DND-41 (cell line): ENCODE measurements around the gene COA1.

ENCODE experiments used
- CTCF ChIP-seq: IDR thresholded peaks from 2 replicates; pipeline ENCODE4 v1.5.1; 2012; ENCODE audit warnings: borderline replicate concordance, low read length, moderate library complexity, mild to moderate bottlenecking; ENCODE audit not compliant: poor library complexity, severe bottlenecking; ENCODE audit errors: extremely low read depth
- EZH2 ChIP-seq: IDR thresholded peaks from 3 replicates; pipeline ENCODE4 v1.6.1; 2012; ENCODE audit warnings: borderline replicate concordance, low read depth, mild to moderate bottlenecking, moderate library complexity, low read length, inconsistent platforms; ENCODE audit not compliant: severe bottlenecking

DNA sequence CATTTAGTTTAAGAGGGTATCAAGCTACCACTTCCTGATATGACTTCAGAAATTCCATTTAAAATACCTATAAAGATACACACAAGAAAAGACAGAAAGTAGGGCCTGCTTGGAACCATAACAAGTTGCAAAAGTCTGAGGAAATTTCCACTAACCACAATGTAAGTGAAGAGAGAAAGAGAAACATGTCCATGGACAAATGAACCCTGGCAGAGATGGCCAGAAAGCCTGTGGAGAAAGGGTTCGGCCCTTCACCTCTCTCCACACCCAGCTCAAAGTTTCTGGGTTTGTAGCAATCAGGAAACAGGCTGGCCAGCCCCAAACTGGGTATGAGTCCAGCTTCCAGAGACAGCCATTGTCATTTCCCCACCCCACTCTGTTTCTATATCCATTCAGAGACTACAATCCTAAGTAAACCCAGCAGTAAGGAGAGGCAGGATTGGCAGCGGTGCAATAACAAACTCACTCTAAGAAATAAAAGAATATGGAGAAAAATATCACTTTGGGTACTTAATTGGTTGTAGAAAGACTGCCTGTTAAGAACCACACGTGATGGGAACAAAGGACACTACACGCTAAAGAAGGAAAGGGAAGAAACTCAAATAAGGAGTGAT, 75.3 kb downstream of the COA1 start:
- no peak for TF ChIP-seq CTCF
- TF ChIP-seq EZH2: no peak
